H1 (cell line): ENCODE results near the gene USP12.

Experiments used
- MAX ChIP-seq: IDR thresholded peaks from 2 replicates; pipeline ENCODE4 v1.6.1; 2012; ENCODE audit warnings: inconsistent platforms
- POLR2A ChIP-seq, 2 experiments: IDR thresholded peaks; 1 replicate in 1 of 2; 2 replicates in 1 of 2; pipeline ENCODE4 v1.6.1; 2011; ENCODE audit warnings: low read depth in 2 of 2, low read length in 2 of 2, mild to moderate bottlenecking in 2 of 2; ENCODE audit errors: control extremely low read depth in 1 of 2
- SP1 ChIP-seq: IDR thresholded peaks from 2 replicates; pipeline ENCODE4 v1.6.1; 2011; ENCODE audit warnings: low read depth, low read length
- SUZ12 ChIP-seq: fragments of 200-600 bp; sonication (generic); IDR thresholded peaks from 2 replicates; pipeline ENCODE4 v1.6.1; 2012; ENCODE audit warnings: mild to moderate bottlenecking, inconsistent platforms, low read length, moderate library complexity, mixed read lengths
- TF ChIP-seq, protein P1 (sequence below), 3 experiments: IDR thresholded peaks; 1 replicate in 2 of 3; 2 replicates in 1 of 3; pipeline versions ENCODE4 v1.5.1 to v1.6.1; 2011; ENCODE audit warnings: low read length in 3 of 3, mild to moderate bottlenecking in 3 of 3, inconsistent platforms in 2 of 3, low read depth in 1 of 3, moderate library complexity in 1 of 3; ENCODE audit not compliant: insufficient read depth in 1 of 3; ENCODE audit errors: control extremely low read depth in 1 of 3

- TF ChIP-seq POLR2A (IDR thresholded peaks at IDR 0.05; ENCODE audit: control extremely low read depth in 1 of 2, low read depth in 2 of 2, low read length in 2 of 2): no peak
- no peak for TF ChIP-seq SUZ12
- no peak for TF ChIP-seq MAX
- TF ChIP-seq, protein P1, sequence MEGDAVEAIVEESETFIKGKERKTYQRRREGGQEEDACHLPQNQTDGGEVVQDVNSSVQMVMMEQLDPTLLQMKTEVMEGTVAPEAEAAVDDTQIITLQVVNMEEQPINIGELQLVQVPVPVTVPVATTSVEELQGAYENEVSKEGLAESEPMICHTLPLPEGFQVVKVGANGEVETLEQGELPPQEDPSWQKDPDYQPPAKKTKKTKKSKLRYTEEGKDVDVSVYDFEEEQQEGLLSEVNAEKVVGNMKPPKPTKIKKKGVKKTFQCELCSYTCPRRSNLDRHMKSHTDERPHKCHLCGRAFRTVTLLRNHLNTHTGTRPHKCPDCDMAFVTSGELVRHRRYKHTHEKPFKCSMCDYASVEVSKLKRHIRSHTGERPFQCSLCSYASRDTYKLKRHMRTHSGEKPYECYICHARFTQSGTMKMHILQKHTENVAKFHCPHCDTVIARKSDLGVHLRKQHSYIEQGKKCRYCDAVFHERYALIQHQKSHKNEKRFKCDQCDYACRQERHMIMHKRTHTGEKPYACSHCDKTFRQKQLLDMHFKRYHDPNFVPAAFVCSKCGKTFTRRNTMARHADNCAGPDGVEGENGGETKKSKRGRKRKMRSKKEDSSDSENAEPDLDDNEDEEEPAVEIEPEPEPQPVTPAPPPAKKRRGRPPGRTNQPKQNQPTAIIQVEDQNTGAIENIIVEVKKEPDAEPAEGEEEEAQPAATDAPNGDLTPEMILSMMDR (IDR thresholded peaks at IDR 0.05; ENCODE audit: control extremely low read depth in 1 of 3, insufficient read depth in 1 of 3, low read depth in 1 of 3, low read length in 3 of 3): no peak
- TF ChIP-seq SP1: no peak
Measured at GRCh38 chr13:27128825-27129627, 42.6 kb downstream of the USP12 start.
